Psoas muscle (tissue), 8 donors: ENCODE data around the gene SSBP2. TPM values are rescaled to one million over a fixed set of nuclear protein-coding genes. Genes with fewer than 3 reads are reported as not detected.

Source experiments
- ATAC-seq, 4 donors: fragments of 200-7000 bp; cut with Tn5 transposase; one replicate each; pipeline ENCODE4 v1.9.1; 2020; ENCODE audit warnings: moderate library complexity in 3 of 4, mild to moderate bottlenecking in 2 of 4
- DNase-seq, 2 donors: peaks; one replicate each; pipeline ENCODE4 v3.0.0-alpha.2; 2020
- H3K27ac ChIP-seq: fragments of 200-600 bp; one replicate; pipeline ENCODE4 v1.8.0; 2022
- H3K27me3 ChIP-seq, 3 donors: fragments of 200-600 bp in 1 of 3; one replicate each; pipeline versions ENCODE4 v1.6.1 to v1.8.0; 2013 to 2022; ENCODE audit warnings: low read length in 2 of 3, mild to moderate bottlenecking in 2 of 3, moderate library complexity in 1 of 3; ENCODE audit not compliant: insufficient read depth in 3 of 3
- H3K36me3 ChIP-seq, 2 donors: fragments of 200-600 bp in 1 of 2; one replicate each; pipeline versions ENCODE4 v1.6.1 to v1.8.0; 2013 to 2022; ENCODE audit warnings: low read depth in 1 of 2, mild to moderate bottlenecking in 1 of 2, moderate library complexity in 1 of 2; ENCODE audit not compliant: insufficient read depth in 1 of 2
- H3K4me1 ChIP-seq: fragments of 200-600 bp; one replicate; pipeline ENCODE4 v1.8.0; 2022
- H3K4me3 ChIP-seq: fragments of 200-600 bp; one replicate; pipeline ENCODE4 v1.8.0; 2022; ENCODE audit warnings: mild to moderate bottlenecking
- H3K9me3 ChIP-seq: fragments of 200-600 bp; one replicate; pipeline ENCODE4 v1.8.0; 2022
- CTCF ChIP-seq: fragments of 200-600 bp; IDR thresholded peaks from one replicate; pipeline ENCODE4 v1.8.0; 2022; ENCODE audit warnings: antibody characterized with exemption
- WGBS, 3 donors: extraction: QIAGEN DNeasy Blood & Tissue Kit; methylation state at CpG; one replicate each; pipeline versions ENCODE4 v1.1.6 to v1.1.7; 2013; 5-methylcytosine and 5-hydroxymethylcytosine counted together
- intact Hi-C, 2 donors: fragments of 100-400 bp; cut with DNase I; formaldehyde crosslinking; loops; one replicate each; pipeline versions ENCODE4 v1.11.0 to v1.14.2; 2022
- polyA plus RNA-seq, 3 donors: library from polyadenylated mRNA; stranded (reverse); fragments of 200-250 nt; gene quantifications; one replicate each; pipeline ENCODE4 v1.2.3, GENCODE V29; 2013
- total RNA-seq, 4 donors: library from RNA; stranded (reverse); fragmentation: NEBNext Ultra II Directional in 2 of 4; extraction: Animal tissue kit (Norgen Biotek cat#: 25700) in 2 of 4; gene quantifications; one replicate each; pipeline versions ENCODE4 v1.2.1 to v1.2.4, GENCODE V29; 2021 to 2023
- donor health status: healthy with polysubstance abuse.
- donor health status: DM: no; HTN: no; CAD: no; lungs with moderate emphysema.
- donor health status: Bipolar disorder and iron deficiency.
- donor health status: healthy.
- donor health status: DM: yes; HTN: yes; CAD: no.
- donor health status: DM: no; HTN: no; CAD: no.
- donor health status: DM: no; HTN: no; CAD: no.
- donor health status: DM: yes; HTN: yes; CAD: no.

The SSBP2 gene
- total and polyA plus RNA-seq, 7 donors, result 18.2 to 42.6 (median 25.3) TPM

- 55 to 61% (median 56%) methylated on average over 4 of the region's 4 CpGs for WGBS, 3 donors
- Histone ChIP-seq H3K27me3 (no peaks in the 10 kb centered on the region), H3K27ac (no peak overlapping the region), H3K4me3 (no peak overlapping the region), H3K4me1 (no peaks in the 10 kb centered on the region), H3K36me3 (no peaks in the 10 kb centered on the region), H3K9me3 (no peaks in the 10 kb centered on the region)
- DNase-seq (no peak), ATAC-seq (no peak)
- no peak for TF ChIP-seq CTCF
- intact Hi-C loops, result no loop called here
These were observed 387.6 kb downstream of the SSBP2 start for GRCh38 chr5:81363093-81363871.

Other genes with a start within 250 kb of the SSBP2 start
- 1 to 10 TPM; 4.6 to 7.4 (median 6.2) TPM for gene ATG10, start 220.9 kb upstream of the SSBP2 start, total RNA-seq
- 1 to 10 TPM; 4.2 to 6.5 (median 6.0) TPM for gene ATG10, start 220.9 kb upstream of the SSBP2 start, polyA plus RNA-seq